B cell (primary cell): ENCODE measurements around the gene SCN11A.
A peak's percentile ranks its signal among the peaks of the same experiment; 100 is the strongest.

Experiments
- CTCF ChIP-seq: fragments of 200-600 bp; IDR thresholded peaks from one replicate; pipeline ENCODE4 v1.8.0; 2022; ENCODE audit warnings: antibody characterized with exemption, mild to moderate bottlenecking
- EZH2 ChIP-seq: IDR thresholded peaks from 2 replicates; pipeline ENCODE4 v1.6.1; 2012; ENCODE audit warnings: borderline replicate concordance, low read depth, mild to moderate bottlenecking, moderate library complexity, low read length; ENCODE audit not compliant: insufficient read depth, poor library complexity, severe bottlenecking

GRCh38 chr3:39101022-39101689, 49.4 kb upstream of the SCN11A start:
- TF ChIP-seq CTCF (peak; percentile 71), EZH2 (no peak)
